NCI-H128 (cell line): ENCODE data around the gene FBLN5.
"Not testable (repeated sequence)": the region's sequence is repeated elsewhere in the genome, so short reads cannot be mapped to it uniquely, and the experiment has no call there.

Experiments used
- DNase-seq: peaks from one replicate; lab custom pipeline; 2025; ENCODE audit not compliant: unreplicated experiment; lab: John Stamatoyannopoulos, UW

Gene FBLN5

GRCh38 chr14:91886961-91887360 lies 60.5 kb downstream of the FBLN5 start:
- no peak for DNase-seq

- DNase-seq, result no peak
Measured at GRCh38 chr14:91885839-91886238, 61.7 kb downstream of the FBLN5 start.

- DNase-seq, result no peak
Measured at GRCh38 chr14:91885113-91885712, 62.3 kb downstream of the FBLN5 start.

- no peak for DNase-seq
Measured at GRCh38 chr14:91884664-91885063, 62.8 kb downstream of the FBLN5 start.

GRCh38 chr14:91883753-91884152 lies 63.7 kb downstream of the FBLN5 start:
- no peak for DNase-seq

GRCh38 chr14:91882776-91883175 lies 64.7 kb downstream of the FBLN5 start:
- no peak for DNase-seq

DNA sequence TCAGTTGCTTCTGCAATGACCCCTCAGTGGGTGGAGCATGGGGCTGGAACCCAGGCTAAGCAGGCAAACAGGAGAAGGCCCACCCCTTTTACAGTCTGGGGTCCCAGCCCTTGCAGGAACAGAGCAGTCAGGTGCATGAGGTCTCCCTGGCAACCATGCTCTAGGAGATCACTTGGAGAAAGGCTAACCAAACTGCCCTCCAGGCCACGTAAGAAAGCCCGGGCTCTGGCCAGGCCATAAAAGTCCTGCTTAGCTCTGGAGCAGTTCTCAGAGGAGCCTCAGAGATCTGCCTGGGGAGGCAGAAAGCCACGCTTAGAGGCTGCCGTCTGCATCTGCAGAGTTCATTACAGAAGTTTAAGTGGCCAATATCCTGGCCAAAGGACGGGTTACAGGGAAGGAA lies 65.1 kb downstream of the FBLN5 start:
- DNase-seq, result no peak

- DNase-seq, result no peak
Measured at GRCh38 chr14:91879196-91879595, 68.3 kb downstream of the FBLN5 start.

DNA sequence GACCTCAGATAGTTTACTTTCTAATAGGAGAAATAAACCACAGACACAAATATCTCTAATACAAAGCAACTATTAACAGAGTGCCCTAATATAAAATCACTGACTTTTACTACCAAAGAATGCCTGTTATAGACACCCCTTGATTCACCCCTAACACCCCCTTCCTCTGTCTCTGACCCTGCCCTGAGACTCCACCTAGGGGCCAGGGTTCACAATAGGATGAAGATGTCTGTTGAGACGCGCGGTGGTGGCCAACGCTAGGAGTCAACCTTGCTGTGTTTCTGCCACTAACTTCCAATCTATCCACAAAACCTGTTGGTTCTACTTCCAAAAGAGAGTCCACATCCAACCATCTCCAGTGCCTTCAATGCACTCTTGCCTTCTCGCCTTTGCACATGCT lies 69.2 kb downstream of the FBLN5 start:
- no peak for DNase-seq

GRCh38 chr14:91877376-91877915 lies 70.0 kb downstream of the FBLN5 start:
- no peak for DNase-seq

GRCh38 chr14:91876492-91876891 lies 71.0 kb downstream of the FBLN5 start:
- DNase-seq, result no peak

DNA sequence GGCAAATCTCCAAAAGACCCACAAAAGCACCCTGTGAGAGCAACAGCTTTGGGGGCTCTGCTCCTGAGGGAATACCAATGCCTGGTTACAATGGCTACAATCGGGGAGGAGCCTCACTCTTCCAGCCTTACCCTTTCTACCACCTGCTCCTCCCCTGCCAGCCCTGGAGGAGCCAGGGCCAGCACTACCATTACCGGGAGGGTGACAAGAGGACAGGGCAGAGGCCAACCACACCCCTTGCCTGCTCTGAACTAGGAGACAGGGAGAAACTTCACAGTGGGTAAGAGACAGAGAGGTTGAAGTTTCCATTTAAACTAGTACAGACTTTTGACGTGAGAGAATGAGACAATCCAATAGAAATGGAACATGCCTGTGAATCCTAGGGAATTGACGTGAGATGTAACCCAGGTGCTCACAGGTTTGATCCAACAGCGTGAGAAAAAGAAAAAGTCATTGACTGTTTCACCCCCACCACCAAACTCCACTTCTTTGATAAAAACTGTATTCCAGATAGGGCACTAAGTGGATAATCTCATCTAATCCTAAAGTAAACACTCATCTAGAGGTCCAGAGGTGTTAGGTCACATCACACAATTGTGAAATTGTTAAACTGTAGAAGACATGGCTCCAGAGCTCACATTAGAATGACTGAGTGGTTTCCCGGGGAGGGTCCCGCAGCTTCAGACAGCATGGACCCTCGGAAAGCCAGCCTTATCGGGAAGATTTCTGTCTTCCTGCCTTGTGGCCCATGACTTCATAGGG lies 71.8 kb downstream of the FBLN5 start:
- DNase-seq, result no peak

DNA sequence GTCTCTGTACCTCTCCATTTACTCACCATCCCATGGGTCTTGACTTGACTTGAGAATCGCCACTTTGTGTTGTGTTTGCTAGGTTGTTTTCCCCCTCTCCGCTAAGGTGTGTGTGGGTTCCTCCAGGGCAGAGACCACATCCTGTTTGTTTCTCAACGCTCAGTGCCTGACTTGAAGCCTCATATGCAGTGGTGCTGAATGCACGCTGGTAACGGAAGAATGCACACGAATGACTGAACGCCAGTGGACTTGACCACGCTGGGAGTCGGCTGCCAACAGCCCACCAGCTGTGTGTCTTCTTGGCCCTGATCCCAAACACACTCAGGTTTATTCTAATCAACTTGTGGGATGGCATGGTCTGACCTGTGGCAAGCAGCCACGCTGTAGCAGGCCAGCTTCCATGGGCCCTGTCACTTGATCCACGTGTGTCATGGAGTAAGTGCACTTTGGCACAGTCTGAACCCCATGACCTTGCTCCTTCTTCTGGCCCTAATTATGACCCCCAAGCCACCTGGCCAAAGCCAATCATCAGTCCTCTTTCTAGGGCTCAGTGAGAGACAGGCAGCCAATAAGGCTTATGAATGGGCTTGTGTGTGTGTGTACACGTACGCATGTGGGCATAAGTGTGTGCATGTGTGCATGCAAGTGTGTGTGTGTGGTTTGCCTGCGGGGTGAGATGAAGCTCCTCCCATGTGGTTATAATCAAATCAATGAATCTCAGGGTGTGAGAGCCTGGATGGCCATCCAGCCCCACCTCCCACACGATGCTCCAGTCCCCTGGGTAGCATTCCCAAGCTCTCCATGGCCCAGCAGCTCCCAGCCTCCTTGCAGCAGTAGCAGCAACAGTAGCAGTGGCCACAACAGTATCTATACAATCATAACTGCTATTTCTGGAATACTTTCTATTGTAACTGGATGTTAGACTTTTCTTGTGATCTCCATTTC lies 73.8 kb downstream of the FBLN5 start:
- no peak for DNase-seq

DNA sequence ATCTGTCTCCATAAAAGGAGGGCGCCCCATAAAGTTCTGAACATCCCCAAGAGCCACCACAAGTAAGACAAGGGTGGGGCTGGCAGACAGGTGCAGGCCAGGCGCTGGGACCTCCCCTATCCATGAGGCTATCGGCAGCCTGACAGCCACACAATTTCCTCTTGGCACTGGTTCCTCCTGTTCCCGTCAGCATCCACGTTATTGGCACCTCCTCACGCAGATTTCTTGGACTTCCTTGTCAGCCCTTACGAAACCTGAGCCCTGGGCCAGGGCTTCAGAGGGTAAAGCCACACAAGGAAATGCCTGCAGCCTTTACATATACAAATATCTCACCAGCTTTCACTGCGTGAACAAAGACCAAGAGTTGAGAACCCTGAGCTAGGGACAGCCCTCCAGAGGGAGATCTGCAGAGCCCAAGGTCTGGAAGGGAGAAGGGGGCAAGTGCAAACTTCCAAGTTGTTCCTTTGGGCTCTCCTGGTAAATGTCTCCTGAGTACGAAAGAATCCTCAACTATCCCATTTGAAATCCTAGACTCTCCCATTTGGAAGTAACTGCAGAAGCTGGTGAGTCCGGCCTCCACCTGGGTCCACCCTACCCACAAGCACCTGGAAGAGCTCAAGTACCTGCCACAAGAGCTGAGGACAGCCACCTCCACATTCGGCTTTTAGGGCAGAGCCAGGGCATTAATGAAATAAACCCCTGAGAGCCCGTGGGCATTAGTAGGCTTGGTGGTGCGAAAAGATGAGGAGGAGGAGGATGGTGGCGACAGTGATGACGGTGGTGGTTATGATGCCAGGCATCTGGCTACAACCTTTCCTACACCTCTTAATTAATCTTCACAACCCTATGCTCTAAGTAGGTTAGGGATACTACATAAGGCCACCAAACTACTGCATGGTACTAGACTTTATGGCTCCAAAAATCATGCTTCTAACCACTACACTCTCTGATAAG lies 74.7 kb downstream of the FBLN5 start:
- no peak for DNase-seq

- DNase-seq, result no peak
Measured at GRCh38 chr14:91872011-91872501, 75.4 kb downstream of the FBLN5 start.

DNA sequence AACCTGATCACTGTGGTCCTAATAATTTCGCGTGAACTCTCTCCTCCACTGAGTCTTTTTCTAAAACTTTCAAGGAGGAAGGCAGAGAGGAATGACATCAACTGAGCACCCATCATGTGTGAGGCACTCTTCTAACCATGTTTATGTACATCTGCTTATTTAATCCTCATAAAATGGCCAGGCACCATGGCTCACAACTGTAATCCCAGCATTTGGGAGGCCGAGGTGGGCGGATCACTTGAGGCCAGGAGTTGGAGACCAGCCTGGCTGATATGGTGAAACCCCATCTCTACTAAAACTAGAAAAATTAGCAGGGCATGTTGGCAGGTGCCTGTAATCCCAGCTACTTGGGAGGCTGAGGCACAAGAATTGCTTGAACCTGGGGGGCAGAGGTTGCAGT lies 76.1 kb downstream of the FBLN5 start:
- DNase-seq, result not testable (repeated sequence)

- no peak for DNase-seq
Measured at GRCh38 chr14:91870890-91871289, 76.6 kb downstream of the FBLN5 start.

- no peak for DNase-seq
Measured at GRCh38 chr14:91870001-91870400, 77.5 kb downstream of the FBLN5 start.

DNA sequence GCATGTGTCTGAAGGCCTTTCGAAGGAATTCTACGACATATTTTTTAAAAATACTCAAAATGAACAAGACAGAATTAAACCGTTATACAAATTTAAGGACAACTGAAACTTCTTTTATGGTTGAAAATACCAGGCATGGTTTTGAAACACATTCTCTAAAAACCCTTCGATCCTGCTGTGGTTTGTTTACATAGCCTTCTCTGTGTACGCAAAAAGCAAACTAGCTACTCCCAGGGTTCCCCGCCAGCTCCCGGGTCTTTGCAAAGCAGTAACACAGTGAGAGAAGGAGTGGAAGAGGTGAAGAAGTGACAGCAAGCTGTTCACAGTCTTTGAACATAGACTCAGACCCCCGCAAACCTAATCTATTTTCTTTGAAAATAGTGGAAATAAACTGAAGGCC lies 77.9 kb downstream of the FBLN5 start:
- DNase-seq, result no peak

- DNase-seq, result no peak
Measured at GRCh38 chr14:91867316-91867988, 80.0 kb downstream of the FBLN5 start, which contains the start of gene TC2N. Gene TC2N, minus strand, starts transcription at chr14:91867536. Its CDS starts 53,767 bp downstream, at chr14:91813769.
